ENCODE data around the gene NDUFS5.

The NDUFS5 gene

DNA sequence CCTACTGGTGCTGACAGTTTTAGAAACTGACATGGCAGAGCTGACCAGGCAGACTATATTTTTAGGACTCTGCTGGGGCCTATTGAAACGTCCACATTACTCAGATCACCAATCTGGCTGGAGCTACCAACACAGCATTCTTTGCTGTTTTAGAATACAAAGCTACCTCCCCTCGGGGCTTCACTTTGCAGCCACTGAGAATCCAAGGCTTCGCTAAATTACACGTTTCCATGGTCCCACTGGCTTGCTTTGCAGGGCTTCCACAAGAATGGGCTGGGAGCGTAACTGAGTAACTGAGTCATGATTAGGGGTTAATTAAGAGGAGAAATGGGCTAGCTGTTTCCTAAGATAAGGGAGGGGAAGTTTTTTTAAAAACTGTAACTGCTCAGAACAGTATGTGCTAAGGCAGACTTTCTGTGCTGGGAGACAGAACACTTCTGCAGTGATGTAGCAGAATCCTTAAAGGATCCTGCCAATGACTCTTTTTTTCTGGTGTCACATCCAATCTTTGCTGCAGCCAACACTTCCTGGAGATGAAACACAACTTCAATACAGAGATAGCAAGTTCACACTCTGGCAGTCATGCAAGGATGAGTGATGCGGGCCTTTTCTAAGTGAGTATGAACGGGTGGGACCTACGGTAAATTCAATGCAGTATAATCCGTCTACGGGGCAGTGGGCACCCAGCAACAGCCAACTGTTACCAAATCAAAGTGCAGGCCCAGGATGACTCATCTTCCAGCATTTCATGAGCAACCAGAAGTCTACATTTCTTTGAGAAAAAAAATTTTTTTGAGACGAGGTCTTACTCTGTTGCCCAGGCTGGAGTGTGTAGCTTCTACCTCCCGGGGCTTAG lies 21.5 kb downstream of the NDUFS5 start:
- TF ChIP-seq EP300 (IDR thresholded peaks at IDR 0.05; ENCODE audit: borderline replicate concordance) = no peak
- TF ChIP-seq YY1 (IDR thresholded peaks at IDR 0.05; ENCODE audit: low read depth) = no peak
- TF ChIP-seq, protein P1, sequence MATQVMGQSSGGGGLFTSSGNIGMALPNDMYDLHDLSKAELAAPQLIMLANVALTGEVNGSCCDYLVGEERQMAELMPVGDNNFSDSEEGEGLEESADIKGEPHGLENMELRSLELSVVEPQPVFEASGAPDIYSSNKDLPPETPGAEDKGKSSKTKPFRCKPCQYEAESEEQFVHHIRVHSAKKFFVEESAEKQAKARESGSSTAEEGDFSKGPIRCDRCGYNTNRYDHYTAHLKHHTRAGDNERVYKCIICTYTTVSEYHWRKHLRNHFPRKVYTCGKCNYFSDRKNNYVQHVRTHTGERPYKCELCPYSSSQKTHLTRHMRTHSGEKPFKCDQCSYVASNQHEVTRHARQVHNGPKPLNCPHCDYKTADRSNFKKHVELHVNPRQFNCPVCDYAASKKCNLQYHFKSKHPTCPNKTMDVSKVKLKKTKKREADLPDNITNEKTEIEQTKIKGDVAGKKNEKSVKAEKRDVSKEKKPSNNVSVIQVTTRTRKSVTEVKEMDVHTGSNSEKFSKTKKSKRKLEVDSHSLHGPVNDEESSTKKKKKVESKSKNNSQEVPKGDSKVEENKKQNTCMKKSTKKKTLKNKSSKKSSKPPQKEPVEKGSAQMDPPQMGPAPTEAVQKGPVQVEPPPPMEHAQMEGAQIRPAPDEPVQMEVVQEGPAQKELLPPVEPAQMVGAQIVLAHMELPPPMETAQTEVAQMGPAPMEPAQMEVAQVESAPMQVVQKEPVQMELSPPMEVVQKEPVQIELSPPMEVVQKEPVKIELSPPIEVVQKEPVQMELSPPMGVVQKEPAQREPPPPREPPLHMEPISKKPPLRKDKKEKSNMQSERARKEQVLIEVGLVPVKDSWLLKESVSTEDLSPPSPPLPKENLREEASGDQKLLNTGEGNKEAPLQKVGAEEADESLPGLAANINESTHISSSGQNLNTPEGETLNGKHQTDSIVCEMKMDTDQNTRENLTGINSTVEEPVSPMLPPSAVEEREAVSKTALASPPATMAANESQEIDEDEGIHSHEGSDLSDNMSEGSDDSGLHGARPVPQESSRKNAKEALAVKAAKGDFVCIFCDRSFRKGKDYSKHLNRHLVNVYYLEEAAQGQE (IDR thresholded peaks at IDR 0.05; ENCODE audit: low read depth) = no peak
- TF ChIP-seq CREB1 (IDR thresholded peaks at IDR 0.05; ENCODE audit: low read depth) = no peak
- no peak for TF ChIP-seq EGR1 (IDR thresholded peaks at IDR 0.05)
- TF ChIP-seq NFIC (IDR thresholded peaks at IDR 0.05) = no peak
- no peak for TF ChIP-seq TAF1 (IDR thresholded peaks at IDR 0.05; ENCODE audit: low read depth)

DNA sequence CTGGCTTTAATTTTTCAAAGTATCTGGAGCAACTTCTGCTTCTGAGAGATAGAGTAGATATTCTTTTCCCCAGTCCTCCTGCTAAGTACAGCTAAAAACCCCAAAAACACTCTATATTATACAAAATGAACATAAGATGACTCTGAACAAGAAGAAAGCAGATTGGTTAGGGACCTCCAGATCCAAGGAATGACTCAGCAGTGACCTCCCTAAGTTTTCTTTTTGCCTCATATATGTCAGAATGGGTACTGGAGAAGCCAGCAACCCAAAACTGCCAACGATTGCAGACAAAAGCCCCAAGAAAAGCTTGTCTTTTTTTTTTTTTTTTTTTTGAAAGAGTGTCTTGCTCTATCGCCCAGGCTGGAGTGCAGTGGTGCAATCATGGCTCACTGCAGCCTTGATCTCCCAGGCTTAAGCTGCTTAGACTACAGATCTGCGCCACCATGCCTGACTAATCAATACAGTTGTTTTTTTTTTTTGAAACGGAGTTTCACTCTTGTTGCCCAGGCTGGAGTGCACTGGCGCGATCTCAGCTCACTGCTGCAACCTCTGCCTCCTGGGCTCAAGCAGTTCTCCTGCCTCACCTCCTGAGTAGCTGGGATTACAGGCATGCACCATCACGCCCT lies 22.7 kb downstream of the NDUFS5 start:
- TF ChIP-seq EGR1 (IDR thresholded peaks at IDR 0.05) (no peak), CEBPB (IDR thresholded peaks at IDR 0.05) (no peak), NFIC (IDR thresholded peaks at IDR 0.05) (no peak), YY1 (IDR thresholded peaks at IDR 0.05; ENCODE audit: low read depth) (no peak), TEAD4 (IDR thresholded peaks at IDR 0.05) (no peak), RAD21 (IDR thresholded peaks at IDR 0.05; ENCODE audit: low read depth) (no peak)
- TF ChIP-seq, protein P2, sequence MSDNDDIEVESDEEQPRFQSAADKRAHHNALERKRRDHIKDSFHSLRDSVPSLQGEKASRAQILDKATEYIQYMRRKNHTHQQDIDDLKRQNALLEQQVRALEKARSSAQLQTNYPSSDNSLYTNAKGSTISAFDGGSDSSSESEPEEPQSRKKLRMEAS (IDR thresholded peaks at IDR 0.05) = no peak
- TF ChIP-seq, protein P3, sequence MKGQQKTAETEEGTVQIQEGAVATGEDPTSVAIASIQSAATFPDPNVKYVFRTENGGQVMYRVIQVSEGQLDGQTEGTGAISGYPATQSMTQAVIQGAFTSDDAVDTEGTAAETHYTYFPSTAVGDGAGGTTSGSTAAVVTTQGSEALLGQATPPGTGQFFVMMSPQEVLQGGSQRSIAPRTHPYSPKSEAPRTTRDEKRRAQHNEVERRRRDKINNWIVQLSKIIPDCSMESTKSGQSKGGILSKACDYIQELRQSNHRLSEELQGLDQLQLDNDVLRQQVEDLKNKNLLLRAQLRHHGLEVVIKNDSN (IDR thresholded peaks at IDR 0.05) = no peak
- TF ChIP-seq, protein P1 (IDR thresholded peaks at IDR 0.05; ENCODE audit: low read depth) = no peak

DNA sequence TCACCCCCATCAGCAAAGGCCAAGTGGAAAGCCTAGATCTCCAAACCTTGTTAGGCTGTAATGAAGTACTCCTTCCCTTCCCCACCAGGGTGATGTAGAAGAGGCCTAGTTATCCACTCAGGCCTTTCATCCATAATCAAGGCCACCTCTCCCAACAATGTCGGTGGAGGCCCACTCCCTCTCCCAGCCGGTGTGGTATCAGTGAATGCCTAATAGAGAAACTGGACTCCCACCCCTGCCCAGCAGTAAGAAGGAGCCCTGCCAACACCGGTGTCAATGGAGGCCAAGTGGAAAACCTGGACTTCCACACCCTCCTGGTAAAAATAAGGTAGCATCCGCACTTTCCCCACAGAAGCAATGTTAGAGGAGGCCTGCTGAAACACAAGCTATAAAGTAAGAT lies 23.9 kb downstream of the NDUFS5 start:
- TF ChIP-seq TEAD4 (IDR thresholded peaks at IDR 0.05) = no peak
- TF ChIP-seq TAF1 (IDR thresholded peaks at IDR 0.05; ENCODE audit: low read depth) = no peak

DNA sequence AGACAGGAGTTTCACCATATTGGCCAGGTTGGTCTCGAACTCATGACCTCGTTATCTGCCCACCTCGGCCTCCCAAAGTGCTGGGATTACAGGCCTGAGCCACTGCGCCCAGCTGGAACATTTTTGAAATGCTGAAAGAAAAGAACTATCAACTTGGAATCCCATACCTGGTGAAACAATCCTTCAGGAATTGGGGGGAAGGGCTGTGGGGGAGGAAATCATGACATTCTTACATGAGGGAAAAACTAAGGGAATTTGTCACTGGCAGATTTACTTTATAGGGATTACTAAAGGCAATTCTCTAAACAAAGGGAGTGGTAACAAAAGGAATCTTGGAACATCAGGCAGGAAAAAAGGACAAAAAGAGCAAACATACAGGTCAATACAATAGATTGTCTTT lies 25.8 kb downstream of the NDUFS5 start:
- TF ChIP-seq NFIC (IDR thresholded peaks at IDR 0.05) (no peak), CEBPB (IDR thresholded peaks at IDR 0.05) (no peak), FOXM1 (IDR thresholded peaks at IDR 0.05; ENCODE audit: borderline replicate concordance, low read depth) (no peak), EP300 (IDR thresholded peaks at IDR 0.05; ENCODE audit: borderline replicate concordance) (no peak)
- TF ChIP-seq, protein P1 (IDR thresholded peaks at IDR 0.05; ENCODE audit: low read depth) = no peak
- TF ChIP-seq, protein P2 (IDR thresholded peaks at IDR 0.05) = no peak

DNA sequence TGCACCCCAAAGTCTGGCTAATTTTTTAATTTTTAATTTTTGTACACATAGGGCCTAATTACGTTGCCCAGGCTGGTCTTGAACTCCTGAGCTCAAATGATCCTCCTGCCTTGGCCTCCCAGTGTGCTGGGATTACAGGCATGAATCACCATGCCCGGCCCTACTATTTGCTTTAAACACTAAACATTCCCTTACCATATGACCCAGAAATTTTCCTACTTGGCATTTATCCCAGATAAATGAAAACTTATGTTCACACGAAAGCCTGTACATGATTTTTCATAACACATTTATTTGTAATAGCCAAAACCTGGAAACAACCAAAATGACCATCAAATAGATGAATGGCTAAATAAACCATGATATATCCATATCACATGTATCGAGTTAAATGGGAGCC lies 35.8 kb downstream of the NDUFS5 start:
- TF ChIP-seq ZBTB7A (IDR thresholded peaks at IDR 0.05; ENCODE audit: low read depth) (no peak), CEBPB (IDR thresholded peaks at IDR 0.05) (no peak), TCF12 (IDR thresholded peaks at IDR 0.05; ENCODE audit: low read depth) (no peak), EP300 (IDR thresholded peaks at IDR 0.05; ENCODE audit: borderline replicate concordance) (no peak), TAF1 (IDR thresholded peaks at IDR 0.05; ENCODE audit: low read depth) (no peak), CREB1 (IDR thresholded peaks at IDR 0.05; ENCODE audit: low read depth) (no peak), RAD21 (IDR thresholded peaks at IDR 0.05; ENCODE audit: low read depth) (no peak), NFIC (IDR thresholded peaks at IDR 0.05) (no peak), TEAD4 (IDR thresholded peaks at IDR 0.05) (no peak), YY1 (IDR thresholded peaks at IDR 0.05; ENCODE audit: low read depth) (no peak), FOXM1 (IDR thresholded peaks at IDR 0.05; ENCODE audit: borderline replicate concordance, low read depth) (no peak)
- TF ChIP-seq, protein P1 (IDR thresholded peaks at IDR 0.05; ENCODE audit: low read depth) = no peak
- TF ChIP-seq, protein P2 (IDR thresholded peaks at IDR 0.05) = no peak
- TF ChIP-seq, protein P3 (IDR thresholded peaks at IDR 0.05) = no peak

Data from Ishikawa (cell line).